Subcutaneous adipose tissue (tissue), 4 donors: ENCODE measurements around the gene MBD1. TPM values are rescaled to one million over a fixed set of nuclear protein-coding genes. Genes with fewer than 3 reads are reported as not detected.

Experiments used
- total RNA-seq, 4 donors: library from RNA; depleted of rRNA; stranded (reverse); fragments of >200 nt; gene quantifications; one replicate each; pipeline ENCODE4 v1.1.0, GENCODE V29; 2016
- TF ChIP-seq, protein P1 (sequence below): fragments of 450-650 bp; IDR thresholded peaks from one replicate; pipeline ENCODE4 v1.5.1; 2016; ENCODE audit warnings: low read depth, mild to moderate bottlenecking, control low read depth, antibody characterized with exemption, moderate library complexity

MBD1 gene
- total RNA-seq, 4 donors from 2014 or later = 42.6 to 71.0 (median 49.7) TPM

GRCh38 chr18:50313031-50313607, 31.8 kb upstream of the MBD1 start:
- TF ChIP-seq, protein P1, sequence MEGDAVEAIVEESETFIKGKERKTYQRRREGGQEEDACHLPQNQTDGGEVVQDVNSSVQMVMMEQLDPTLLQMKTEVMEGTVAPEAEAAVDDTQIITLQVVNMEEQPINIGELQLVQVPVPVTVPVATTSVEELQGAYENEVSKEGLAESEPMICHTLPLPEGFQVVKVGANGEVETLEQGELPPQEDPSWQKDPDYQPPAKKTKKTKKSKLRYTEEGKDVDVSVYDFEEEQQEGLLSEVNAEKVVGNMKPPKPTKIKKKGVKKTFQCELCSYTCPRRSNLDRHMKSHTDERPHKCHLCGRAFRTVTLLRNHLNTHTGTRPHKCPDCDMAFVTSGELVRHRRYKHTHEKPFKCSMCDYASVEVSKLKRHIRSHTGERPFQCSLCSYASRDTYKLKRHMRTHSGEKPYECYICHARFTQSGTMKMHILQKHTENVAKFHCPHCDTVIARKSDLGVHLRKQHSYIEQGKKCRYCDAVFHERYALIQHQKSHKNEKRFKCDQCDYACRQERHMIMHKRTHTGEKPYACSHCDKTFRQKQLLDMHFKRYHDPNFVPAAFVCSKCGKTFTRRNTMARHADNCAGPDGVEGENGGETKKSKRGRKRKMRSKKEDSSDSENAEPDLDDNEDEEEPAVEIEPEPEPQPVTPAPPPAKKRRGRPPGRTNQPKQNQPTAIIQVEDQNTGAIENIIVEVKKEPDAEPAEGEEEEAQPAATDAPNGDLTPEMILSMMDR = no peak

GRCh38 chr18:50312296-50313030, 31.1 kb upstream of the MBD1 start:
- TF ChIP-seq, protein P1 = no peak

- TF ChIP-seq, protein P1 = no peak
Measured at GRCh38 chr18:50311650-50312049, 30.3 kb upstream of the MBD1 start.

DNA sequence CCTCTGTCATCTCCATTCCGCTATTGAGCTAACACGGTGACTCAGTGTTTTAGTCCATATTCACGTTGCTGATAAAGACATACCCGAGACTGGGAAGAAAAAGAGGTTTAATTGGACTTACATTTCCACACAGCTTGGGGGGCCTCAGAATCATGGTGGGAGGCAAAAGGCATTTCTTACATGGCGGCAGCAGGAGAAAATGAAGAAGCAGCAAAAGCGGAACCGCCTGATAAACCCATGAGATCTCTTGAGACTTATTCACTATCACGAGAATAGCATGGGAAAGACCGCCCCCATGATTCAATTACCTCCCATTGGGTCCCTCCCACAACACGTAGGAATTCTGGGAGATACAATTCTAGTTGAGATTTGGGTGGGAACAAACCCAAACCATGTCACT, 28.8 kb upstream of the MBD1 start:
- TF ChIP-seq, protein P1 = no peak

DNA sequence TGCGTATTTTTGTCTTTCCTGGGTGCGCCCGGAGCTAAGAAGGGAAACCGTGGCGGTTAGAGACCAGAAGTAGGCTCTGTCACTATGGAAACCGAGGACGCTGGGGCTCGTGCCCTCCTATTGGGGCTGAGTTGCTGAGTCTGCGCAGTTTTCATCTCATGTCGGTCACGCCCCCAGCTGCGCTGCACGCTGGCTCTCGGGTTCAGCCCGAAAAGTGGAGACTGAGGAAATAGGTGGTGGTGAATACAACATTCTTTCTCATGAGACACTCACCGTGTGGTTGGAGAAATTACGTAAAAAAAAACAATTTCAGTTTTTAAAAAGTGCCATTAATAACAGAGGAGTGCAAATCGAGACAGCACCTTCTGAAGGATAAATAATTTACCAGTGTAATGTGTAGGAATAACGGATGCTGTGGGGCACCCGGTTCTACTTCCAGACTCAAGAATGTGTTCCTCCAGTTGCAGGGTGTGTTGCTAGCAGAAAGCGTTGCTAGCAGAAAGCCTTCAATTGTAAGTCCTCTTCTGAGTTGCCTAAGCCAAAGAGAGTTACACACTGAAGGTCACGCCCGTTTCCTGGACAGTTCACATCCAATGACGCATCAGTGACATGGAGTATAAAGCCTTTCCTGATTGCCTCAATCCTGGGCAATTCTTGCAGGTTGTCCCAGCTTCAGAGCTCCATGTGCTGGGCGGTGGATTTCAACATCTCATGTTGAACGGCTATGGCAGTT, 26.6 kb upstream of the MBD1 start:
- TF ChIP-seq, protein P1 = no peak

GRCh38 chr18:50307400-50307737, 26.0 kb upstream of the MBD1 start:
- TF ChIP-seq, protein P1 = no peak

DNA sequence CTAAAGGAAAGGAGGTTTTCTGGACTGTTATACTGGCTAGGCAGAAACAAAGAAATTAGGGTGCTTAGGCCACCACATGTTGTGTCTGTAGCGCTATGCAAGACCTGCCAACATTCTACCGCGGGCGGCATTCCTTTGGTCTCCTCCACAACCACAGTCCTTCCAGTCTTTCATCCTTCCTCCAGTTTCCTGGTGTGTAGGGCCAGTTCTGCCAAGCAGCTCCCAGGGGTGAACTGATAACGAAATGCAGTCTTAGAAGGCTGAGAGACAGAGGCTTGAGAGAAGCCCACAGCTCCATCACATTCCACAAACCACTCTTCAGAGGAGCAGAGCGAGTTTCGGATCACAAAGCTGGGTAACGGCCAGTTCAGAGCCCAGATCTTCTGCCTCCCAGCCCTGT, 25.6 kb upstream of the MBD1 start:
- TF ChIP-seq, protein P1 = no peak
